H1 (cell line): ENCODE measurements around the gene PEAK3. TPM values are rescaled to one million over a fixed set of nuclear protein-coding genes. Genes with fewer than 3 reads are reported as not detected.

Experiments
- CTCF ChIA-PET: fragments of 300-600 bp; sonication (Branson Sonifier 250); formaldehyde crosslinking; loops from one replicate; lab custom pipeline; 2021; ENCODE audit not compliant: partially characterized antibody; lab: Charles Lee
- POLR2A ChIA-PET: fragments of 300-600 bp; sonication (Branson Sonifier 250); formaldehyde crosslinking; loops from one replicate; lab custom pipeline; 2021; ENCODE audit warnings: inconsistent platforms; ENCODE audit not compliant: partially characterized antibody; lab: Charles Lee
- DNase-seq, 2 experiments: peaks; one replicate each; pipeline versions ENCODE4 v3.0.0 to v3.0.0-alpha.2; 2010 to 2022; ENCODE audit warnings: low spot score in 2 of 2, low read depth in 1 of 2, mixed read lengths in 1 of 2
- FAIRE-seq: peaks from 2 replicates; lab custom pipeline; 2011; peaks lifted over from hg19 to GRCh38; lab: Jason Lieb, UNC
- H2AFZ ChIP-seq: 2 replicates; pipeline ENCODE4 v1.8.1; 2012; ENCODE audit warnings: low read length, inconsistent platforms
- H2AK5ac ChIP-seq: 2 replicates; pipeline ENCODE4 v1.6.1; 2013; ENCODE audit warnings: low read depth, low read length
- H2BK120ac ChIP-seq: replicated peaks from 2 replicates; pipeline ENCODE3; 2013; ENCODE audit warnings: low read depth, low read length, inconsistent platforms
- H2BK12ac ChIP-seq: 2 replicates; pipeline ENCODE4 v1.6.1; 2013; ENCODE audit warnings: low read depth, low read length
- H2BK15ac ChIP-seq: 2 replicates; pipeline ENCODE4 v1.6.1; 2013; ENCODE audit warnings: low read length
- H2BK20ac ChIP-seq: 2 replicates; pipeline ENCODE4 v1.6.1; 2013; ENCODE audit warnings: low read length
- H2BK5ac ChIP-seq: 2 replicates; pipeline ENCODE4 v1.6.1; 2013; ENCODE audit warnings: low read depth, low read length
- H3K14ac ChIP-seq: 2 replicates; pipeline ENCODE4 v1.6.1; 2013; ENCODE audit warnings: inconsistent platforms; ENCODE audit not compliant: insufficient read length
- H3K18ac ChIP-seq: 2 replicates; pipeline ENCODE4 v1.6.1; 2013; ENCODE audit warnings: low read length; ENCODE audit errors: extremely low read depth
- H3K23ac ChIP-seq: 2 replicates; pipeline ENCODE4 v1.6.1; 2013; ENCODE audit warnings: inconsistent platforms; ENCODE audit not compliant: insufficient read length
- H3K23me2 ChIP-seq: 2 replicates; pipeline ENCODE4 v1.6.1; 2013; ENCODE audit warnings: low read depth, low read length
- H3K27ac ChIP-seq: 2 replicates; pipeline ENCODE4 v1.6.1; 2011; ENCODE audit warnings: low read depth, low read length, inconsistent platforms
- H3K27me3 ChIP-seq, 4 experiments: replicated peaks in 1 of 4; 1 replicate in 1 of 4; 2 replicates in 3 of 4; pipeline versions ENCODE4 v1.6.1 to v1.8.1; 2011 to 2013; ENCODE audit warnings: low read length in 3 of 4, mild to moderate bottlenecking in 3 of 4, inconsistent platforms in 2 of 4, mixed read lengths in 2 of 4, moderate library complexity in 1 of 4; ENCODE audit not compliant: control insufficient read depth in 3 of 4, insufficient read depth in 3 of 4; ENCODE audit errors: extremely low read depth in 1 of 4
- H3K36me3 ChIP-seq, 4 experiments: 2 replicates each; pipeline versions ENCODE4 v1.6.1 to v1.8.1; 2011 to 2013; ENCODE audit warnings: mild to moderate bottlenecking in 4 of 4, low read length in 3 of 4, moderate library complexity in 2 of 4, control low read depth in 1 of 4, inconsistent platforms in 1 of 4; ENCODE audit not compliant: insufficient read depth in 4 of 4, control insufficient read depth in 2 of 4
- H3K4ac ChIP-seq: replicated peaks from 2 replicates; pipeline ENCODE3; 2013; ENCODE audit warnings: low read length, low read depth, mixed read lengths, inconsistent platforms; ENCODE audit not compliant: insufficient read length
- H3K4me1 ChIP-seq, 4 experiments: replicated peaks in 1 of 4; 1 replicate in 1 of 4; 2 replicates in 3 of 4; pipeline versions ENCODE4 v1.6.1 to v1.8.1; 2011 to 2013; ENCODE audit warnings: low read length in 3 of 4, inconsistent platforms in 2 of 4, mixed read lengths in 1 of 4; ENCODE audit not compliant: insufficient read depth in 4 of 4, control insufficient read depth in 3 of 4
- H3K4me2 ChIP-seq, 2 experiments: 2 replicates each; pipeline versions ENCODE4 v1.6.1 to v1.8.1; 2011 to 2013; ENCODE audit warnings: low read depth in 2 of 2, low read length in 2 of 2, control low read depth in 1 of 2, inconsistent platforms in 1 of 2, mild to moderate bottlenecking in 1 of 2; ENCODE audit not compliant: insufficient read depth in 1 of 2
- H3K4me3 ChIP-seq, 4 experiments: fragments of 200-600, 300-600 bp in 1 of 4; sonication (generic), shearing (Covaris generic), sonication (Bioruptor Twin) in 1 of 4; 2 replicates each; pipeline versions ENCODE4 v1.5.1 to v1.8.1; 2011 to 2016; ENCODE audit warnings: low read length in 4 of 4, low read depth in 3 of 4, control low read depth in 2 of 4, inconsistent platforms in 2 of 4, mild to moderate bottlenecking in 2 of 4, mixed read lengths in 1 of 4, moderate library complexity in 1 of 4; ENCODE audit not compliant: insufficient read depth in 2 of 4; ENCODE audit errors: extremely low read depth in 1 of 4
- H3K56ac ChIP-seq: replicated peaks from 2 replicates; pipeline ENCODE3; 2013; ENCODE audit warnings: low read depth, mild to moderate bottlenecking, mixed read lengths, low read length, inconsistent platforms; ENCODE audit not compliant: insufficient read length
- H3K79me1 ChIP-seq: 2 replicates; pipeline ENCODE4 v1.6.1; 2013; ENCODE audit warnings: low read depth, low read length, control low read depth
- H3K79me2 ChIP-seq, 2 experiments: 2 replicates each; pipeline versions ENCODE4 v1.6.1 to v1.8.1; 2012 to 2013; ENCODE audit warnings: low read length in 2 of 2, mild to moderate bottlenecking in 2 of 2, inconsistent platforms in 1 of 2; ENCODE audit not compliant: insufficient read depth in 2 of 2, control insufficient read depth in 1 of 2
- H3K9ac ChIP-seq, 4 experiments: replicated peaks in 1 of 4; 1 replicate in 1 of 4; 2 replicates in 3 of 4; pipeline versions ENCODE4 v1.6.1 to v1.8.1; 2011 to 2013; ENCODE audit warnings: low read depth in 3 of 4, low read length in 3 of 4, control low read depth in 2 of 4, mild to moderate bottlenecking in 2 of 4, moderate library complexity in 2 of 4, inconsistent platforms in 1 of 4; ENCODE audit errors: extremely low read depth in 1 of 4
- H3K9me3 ChIP-seq, 2 experiments: 2 replicates each; pipeline versions ENCODE4 v1.6.1 to v1.8.1; 2012 to 2013; ENCODE audit warnings: mild to moderate bottlenecking in 2 of 2, moderate library complexity in 2 of 2, control low read depth in 1 of 2, inconsistent platforms in 1 of 2, low read depth in 1 of 2, low read length in 1 of 2, mixed read lengths in 1 of 2; ENCODE audit not compliant: insufficient read depth in 2 of 2
- H4K20me1 ChIP-seq, 2 experiments: replicated peaks in 1 of 2; 2 replicates each; pipeline versions ENCODE3 to v1.8.1; 2011 to 2013; ENCODE audit warnings: inconsistent platforms in 2 of 2, low read length in 2 of 2, mild to moderate bottlenecking in 1 of 2; ENCODE audit not compliant: insufficient read depth in 2 of 2, control insufficient read depth in 1 of 2
- H4K5ac ChIP-seq: 2 replicates; pipeline ENCODE4 v1.6.1; 2013; ENCODE audit warnings: low read length, low read depth, mixed read lengths, inconsistent platforms; ENCODE audit not compliant: insufficient read length
- H4K8ac ChIP-seq: 2 replicates; pipeline ENCODE4 v1.8.0; 2013; ENCODE audit warnings: mild to moderate bottlenecking, moderate library complexity, low read length, inconsistent platforms; ENCODE audit not compliant: insufficient read depth; ENCODE audit errors: extremely low read depth
- H4K91ac ChIP-seq: replicated peaks from 2 replicates; pipeline ENCODE3; 2013; ENCODE audit warnings: low read length, mixed read lengths, inconsistent platforms; ENCODE audit not compliant: insufficient read length
- RAD21 ChIP-seq, 2 experiments: IDR thresholded peaks in 1 of 2; conservative IDR thresholded peaks in 1 of 2; 2 replicates each; pipeline ENCODE4 v1.6.1; 2011; ENCODE audit warnings: low read depth in 2 of 2, low read length in 2 of 2, improper control_type of control experiment in 1 of 2, inconsistent platforms in 1 of 2, mild to moderate bottlenecking in 1 of 2, moderate library complexity in 1 of 2
- WGBS, 2 experiments: shearing (Covaris generic) in 1 of 2; methylation state at CpG; one replicate each; pipeline versions ENCODE4 v1.1.6 to v1.1.7; 2013 to 2015; ENCODE audit warnings: low lambda C conversion rate in 2 of 2, mixed read lengths in 2 of 2, inconsistent platforms in 1 of 2, low coverage in 1 of 2, missing lambda C conversion rate in 1 of 2; ENCODE audit not compliant: insufficient replicate concordance in 2 of 2, insufficient coverage in 1 of 2, insufficient read length in 1 of 2; ENCODE audit errors: extremely low coverage in 1 of 2, missing lambda C conversion rate in 1 of 2; 5-methylcytosine and 5-hydroxymethylcytosine counted together
- polyA plus RNA-seq, 7 experiments: library from polyadenylated mRNA; depleted of rRNA in 3 of 7; stranded (reverse) in 5 of 7; unstranded in 2 of 7; fragments of >200 nt in 5 of 7; fragments of 200-250 nt in 2 of 7; gene quantifications; 1 replicate in 5 of 7; 2 replicates in 1 of 7; 4 replicates in 1 of 7; pipeline versions ENCODE4 v1.2.1 to v1.2.3, GENCODE V29; 2011 to 2013; ENCODE audit warnings: missing spikeins in 2 of 7, mixed read lengths in 2 of 7
- total RNA-seq: library from RNA; stranded (reverse); fragmentation: NEBNext Ultra II Directional; extraction: Animal tissue kit (Norgen Biotek cat#: 25700); gene quantifications from 2 replicates; pipeline ENCODE4 v1.2.1, GENCODE V29; 2021

PEAK3 gene
- total and polyA plus RNA-seq, 2 of the 8 experiments (the other 6 are each of a cell fraction or from before 2014, with no cell fraction given) = not detected

DNA sequence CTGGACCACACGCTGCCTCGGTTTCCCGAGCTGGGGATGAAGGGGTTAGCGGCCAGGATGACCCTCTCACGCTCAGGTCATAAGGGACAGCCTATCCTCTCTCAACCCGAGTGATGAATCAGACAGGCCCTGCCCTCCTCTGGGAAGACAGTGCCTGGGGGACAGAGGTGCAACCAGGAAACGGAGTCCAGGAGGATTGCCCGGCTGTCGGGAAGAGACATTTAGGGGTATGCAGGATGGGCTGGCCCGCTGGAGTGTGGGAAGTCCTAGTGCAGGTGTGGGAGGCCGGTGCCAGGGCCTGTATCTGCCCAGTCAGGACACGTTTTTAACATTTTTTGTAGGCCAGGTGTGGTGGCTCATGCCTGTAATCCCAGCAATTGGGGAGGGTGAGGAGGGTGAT, 38.1 kb upstream of the PEAK3 start:
- peaks cover 0 to 3% of the 10 kb centered on the region in 2 experiments for H4K20me1 ChIP-seq
- DNase-seq (no peak), FAIRE-seq (no peak)
- H3K36me3 ChIP-seq = peaks cover 0 to 11% (median 3%) of the 10 kb centered on the region in 4 experiments; a peak in 5 of 8 replicates
- no peak overlapping the region for H2AFZ ChIP-seq
- H2BK120ac ChIP-seq = no peak overlapping the region
- H2BK15ac ChIP-seq = no peak overlapping the region
- H3K79me2 ChIP-seq = no peaks in the 10 kb centered on the region
- H3K27ac ChIP-seq = no peak overlapping the region
- H3K18ac ChIP-seq = no peak overlapping the region
- H2BK20ac ChIP-seq = no peak overlapping the region
- no peak overlapping the region for H3K4me3 ChIP-seq
- ChIA-PET POLR2A (interaction anchor here (0.7 to 2.5 kb wide), 4 partner anchors 8 to 80 kb away, joined by 3 to 8 read pairs (median 5); partner anchors contain the start of gene LSM7), CTCF (interaction anchor here (0.7 to 1.5 kb wide), 2 partner anchors 59 to 68 kb away, joined by 3 read pairs; no protein-coding TSS in a partner anchor)
- H3K4me2 ChIP-seq = no peak overlapping the region
- H3K79me1 ChIP-seq = no peaks in the 10 kb centered on the region
- H2BK12ac ChIP-seq = no peak overlapping the region
- H4K91ac ChIP-seq = no peak overlapping the region
- peaks cover 0 to 1% (median 0%) of the 10 kb centered on the region in 4 experiments; a peak in 1 of 7 replicates for H3K4me1 ChIP-seq
- H3K23ac ChIP-seq = no peak overlapping the region
- no peak overlapping the region for H3K14ac ChIP-seq
- no peaks in the 10 kb centered on the region for H3K27me3 ChIP-seq
- 88% methylated on average over 10 of the region's 12 CpGs; no CpG with 5 or more reads in 1 of the 2 experiments for WGBS, 2 experiments
- no peak overlapping the region for H2BK5ac ChIP-seq
- no peak overlapping the region for H4K5ac ChIP-seq
- no peak overlapping the region for H3K9ac ChIP-seq
- H4K8ac ChIP-seq = peak overlapping the region; percentile 57
- H3K23me2 ChIP-seq = no peaks in the 10 kb centered on the region
- no peaks in the 10 kb centered on the region for H3K9me3 ChIP-seq
- H2AK5ac ChIP-seq = no peak overlapping the region
- no peak overlapping the region for H3K4ac ChIP-seq
- no peak overlapping the region for H3K56ac ChIP-seq
- no peak for TF ChIP-seq RAD21 (IDR thresholded peaks at IDR 0.05 in 1 of 2, conservative IDR thresholded peaks at IDR 0.05 in 1 of 2; ENCODE audit: low read depth in 2 of 2, low read length in 2 of 2)
